ENCODE data around the gene DGCR6L. TPM values are rescaled to one million over a fixed set of nuclear protein-coding genes. Genes with fewer than 3 reads are reported as not detected.
"Not testable (repeated sequence)": the region's sequence is repeated elsewhere in the genome, so short reads cannot be mapped to it uniquely, and the experiment has no call there.

DGCR6L gene
- total RNA-seq, 6 experiments from 2014 or later: 32.6 to 79.9 (median 50.9) TPM

DNA sequence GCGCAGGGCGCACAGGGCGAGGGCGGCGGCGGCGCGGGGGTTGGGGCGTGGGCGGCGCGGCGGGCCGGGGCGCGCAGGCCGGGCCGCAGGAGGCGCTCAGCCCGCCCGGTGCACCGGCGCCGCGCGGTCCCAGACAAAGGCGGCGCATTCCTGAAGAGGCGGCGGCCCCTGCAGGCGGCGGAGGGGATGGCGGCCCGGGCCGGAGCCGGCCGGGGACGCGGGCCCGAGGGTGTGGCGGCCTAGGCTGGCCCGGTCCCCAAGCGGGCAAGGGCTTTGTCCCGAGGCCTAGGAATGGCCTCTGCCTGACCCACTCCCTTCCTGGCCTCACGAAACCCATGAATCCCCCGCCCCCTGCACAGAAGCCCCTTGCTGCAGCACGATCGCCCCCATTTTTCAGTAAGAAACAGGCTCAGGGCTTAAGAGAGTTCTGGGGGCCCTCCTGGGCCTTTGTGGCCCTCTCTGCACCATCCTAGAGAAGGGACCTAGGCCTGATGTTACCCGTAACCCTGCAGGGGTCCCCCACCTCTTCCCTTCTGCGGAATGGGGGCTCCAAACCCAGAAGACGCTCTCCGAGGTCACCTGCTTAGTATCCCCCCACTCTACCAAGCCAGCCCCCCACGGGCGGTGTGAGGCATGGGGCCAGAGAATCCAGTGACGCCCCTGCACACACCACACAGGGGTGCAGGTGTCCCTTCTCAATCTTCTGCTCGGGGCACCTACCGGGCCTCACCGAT lies 51.4 kb downstream of the DGCR6L start, which contains the start of gene RTN4R:
RTN4R (minus strand) TSS at position 40 of the 734 bp plus-strand sequence. CDS start 226 bp downstream, outside the sequence.
- Histone ChIP-seq H3K27me3 (no peaks in the 10 kb centered on the region), H3K27ac (no peak within 1 kb of the TSS), H3K4me3 (peak within 1 kb of the TSS; percentile 48 to 60 (median 53)), H3K4me1 (peaks cover 0 to 15% (median 3%) of the 10 kb centered on the region in 4 donors), H3K36me3 (no peaks in the 10 kb centered on the region), H3K9me3 (no peaks in the 10 kb centered on the region)
- DNase-seq: peak; percentile 70 to 75 (median 73)
- TF ChIP-seq, protein P1, sequence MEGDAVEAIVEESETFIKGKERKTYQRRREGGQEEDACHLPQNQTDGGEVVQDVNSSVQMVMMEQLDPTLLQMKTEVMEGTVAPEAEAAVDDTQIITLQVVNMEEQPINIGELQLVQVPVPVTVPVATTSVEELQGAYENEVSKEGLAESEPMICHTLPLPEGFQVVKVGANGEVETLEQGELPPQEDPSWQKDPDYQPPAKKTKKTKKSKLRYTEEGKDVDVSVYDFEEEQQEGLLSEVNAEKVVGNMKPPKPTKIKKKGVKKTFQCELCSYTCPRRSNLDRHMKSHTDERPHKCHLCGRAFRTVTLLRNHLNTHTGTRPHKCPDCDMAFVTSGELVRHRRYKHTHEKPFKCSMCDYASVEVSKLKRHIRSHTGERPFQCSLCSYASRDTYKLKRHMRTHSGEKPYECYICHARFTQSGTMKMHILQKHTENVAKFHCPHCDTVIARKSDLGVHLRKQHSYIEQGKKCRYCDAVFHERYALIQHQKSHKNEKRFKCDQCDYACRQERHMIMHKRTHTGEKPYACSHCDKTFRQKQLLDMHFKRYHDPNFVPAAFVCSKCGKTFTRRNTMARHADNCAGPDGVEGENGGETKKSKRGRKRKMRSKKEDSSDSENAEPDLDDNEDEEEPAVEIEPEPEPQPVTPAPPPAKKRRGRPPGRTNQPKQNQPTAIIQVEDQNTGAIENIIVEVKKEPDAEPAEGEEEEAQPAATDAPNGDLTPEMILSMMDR (IDR thresholded peaks at IDR 0.05): peak; percentile 50 to 86 (median 63)
- no peak for TF ChIP-seq POLR2A (IDR thresholded peaks at IDR 0.05)
- WGBS (ENCODE audit: insufficient coverage, low coverage, low lambda C conversion rate, missing lambda C conversion rate): 60% methylated on average over 1 of the region's 58 CpGs
- ATAC-seq: peak; percentile 74 to 86 (median 80)
- intact Hi-C loops (cut with DNase I): no loop called here

DNA sequence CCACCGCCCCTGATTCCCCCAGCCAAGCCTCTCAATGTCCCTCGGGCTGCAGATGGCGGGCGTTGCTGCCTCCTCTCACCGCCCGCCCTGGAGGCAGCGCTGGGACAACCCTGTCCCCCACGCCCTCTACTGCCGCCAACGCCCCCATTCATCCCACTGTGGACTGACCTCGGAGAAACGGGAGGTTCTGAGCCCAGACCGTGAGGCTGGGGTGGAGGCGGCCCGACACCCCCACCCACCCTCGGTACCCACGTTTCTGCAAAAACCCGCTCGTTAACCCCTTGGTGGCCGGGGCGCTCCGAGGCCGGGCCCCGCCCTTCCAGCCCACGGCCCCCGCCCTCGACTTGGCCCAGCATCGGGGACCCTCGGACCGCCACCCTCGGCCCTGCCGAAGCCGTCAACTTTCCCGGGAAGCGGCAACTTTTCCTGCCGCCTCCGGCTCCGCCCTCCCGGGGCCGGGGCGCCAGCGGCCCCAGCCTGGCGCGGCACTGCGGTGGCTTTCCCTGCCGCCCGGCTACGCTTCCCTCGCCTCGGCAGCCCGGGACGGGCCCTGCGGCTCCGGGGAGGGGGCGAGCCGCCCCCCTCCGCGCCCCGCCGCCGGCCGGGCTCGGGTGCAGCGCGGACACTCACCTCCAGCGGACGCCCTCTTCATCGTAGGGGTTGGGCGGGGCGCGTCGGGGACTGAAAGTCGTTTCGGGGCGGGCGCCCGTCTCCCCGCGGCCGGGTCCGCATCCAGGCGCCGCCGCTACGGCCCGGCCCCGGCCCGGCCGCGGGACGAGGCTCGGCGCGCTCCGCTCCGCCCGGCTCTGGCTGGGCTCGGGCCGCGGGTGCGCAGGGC lies 52.2 kb downstream of the DGCR6L start:
- ATAC-seq (peak in 2 of 4 donors; percentile 2 to 3), DNase-seq (peak in 1 of 3 donors; percentile 50)
- intact Hi-C loops (cut with DNase I): no loop called here
- H3K36me3 ChIP-seq: no peaks in the 10 kb centered on the region
- peaks cover 0 to 15% (median 3%) of the 10 kb centered on the region in 4 donors for H3K4me1 ChIP-seq
- TF ChIP-seq POLR2A (IDR thresholded peaks at IDR 0.05): no peak
- TF ChIP-seq, protein P1 (IDR thresholded peaks at IDR 0.05): no peak
- H3K27me3 ChIP-seq: no peaks in the 10 kb centered on the region
- H3K27ac ChIP-seq: no peak overlapping the region
- H3K4me3 ChIP-seq: peak overlapping the region; percentile 48 to 60 (median 53)
- H3K9me3 ChIP-seq: no peaks in the 10 kb centered on the region
- no CpG with 5 or more reads among the region's 101 CpGs for WGBS (ENCODE audit: insufficient coverage, low coverage, low lambda C conversion rate, missing lambda C conversion rate)

DNA sequence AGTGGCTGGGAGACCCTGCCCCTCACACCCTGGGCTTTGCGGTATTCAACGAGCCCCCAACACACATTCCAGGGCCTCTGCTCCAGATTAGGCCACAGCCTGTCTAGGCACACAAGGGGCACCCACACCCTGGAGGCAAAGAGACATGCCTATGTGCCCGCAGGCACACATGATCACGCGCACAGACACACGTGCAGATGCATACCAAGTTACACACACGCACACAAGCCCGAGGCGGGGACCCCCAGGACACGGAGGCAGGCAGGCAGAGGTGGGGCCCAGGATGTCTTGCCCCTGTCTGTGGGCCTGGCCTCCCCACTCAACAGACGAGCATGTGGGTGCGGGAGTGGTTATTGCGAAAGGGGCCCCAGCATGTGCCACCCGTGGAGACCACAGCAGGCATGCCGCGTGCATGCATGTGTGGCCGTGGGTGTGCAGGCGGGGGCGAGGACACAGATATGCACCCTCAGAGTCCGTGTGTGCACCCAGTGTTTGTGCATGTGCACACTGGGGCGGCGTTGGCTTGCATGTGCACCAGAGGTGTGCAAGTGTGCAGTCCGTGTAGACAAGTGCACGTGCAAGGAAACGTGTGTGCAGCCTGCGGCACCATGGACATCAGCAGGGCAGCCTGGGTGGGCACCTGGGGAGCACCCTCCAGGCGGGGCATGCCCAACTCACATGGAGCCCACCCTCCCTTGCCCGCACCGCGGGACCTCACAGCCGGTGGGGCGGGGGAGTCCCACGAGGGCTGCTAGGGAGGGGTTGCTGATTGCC lies 53.0 kb downstream of the DGCR6L start:
- ATAC-seq; H3K9me3 ChIP-seq; H3K27me3 ChIP-seq; H3K27ac ChIP-seq; intact Hi-C loops (cut with DNase I); DNase-seq; H3K36me3 ChIP-seq: not testable (repeated sequence)
- H3K4me3 ChIP-seq: peak overlapping the region; percentile 48 to 60 (median 53)
- peaks cover 0 to 15% (median 3%) of the 10 kb centered on the region in 4 donors for H3K4me1 ChIP-seq
- WGBS (ENCODE audit: insufficient coverage, low coverage, low lambda C conversion rate, missing lambda C conversion rate): no CpG with 5 or more reads among the region's 33 CpGs

DNA sequence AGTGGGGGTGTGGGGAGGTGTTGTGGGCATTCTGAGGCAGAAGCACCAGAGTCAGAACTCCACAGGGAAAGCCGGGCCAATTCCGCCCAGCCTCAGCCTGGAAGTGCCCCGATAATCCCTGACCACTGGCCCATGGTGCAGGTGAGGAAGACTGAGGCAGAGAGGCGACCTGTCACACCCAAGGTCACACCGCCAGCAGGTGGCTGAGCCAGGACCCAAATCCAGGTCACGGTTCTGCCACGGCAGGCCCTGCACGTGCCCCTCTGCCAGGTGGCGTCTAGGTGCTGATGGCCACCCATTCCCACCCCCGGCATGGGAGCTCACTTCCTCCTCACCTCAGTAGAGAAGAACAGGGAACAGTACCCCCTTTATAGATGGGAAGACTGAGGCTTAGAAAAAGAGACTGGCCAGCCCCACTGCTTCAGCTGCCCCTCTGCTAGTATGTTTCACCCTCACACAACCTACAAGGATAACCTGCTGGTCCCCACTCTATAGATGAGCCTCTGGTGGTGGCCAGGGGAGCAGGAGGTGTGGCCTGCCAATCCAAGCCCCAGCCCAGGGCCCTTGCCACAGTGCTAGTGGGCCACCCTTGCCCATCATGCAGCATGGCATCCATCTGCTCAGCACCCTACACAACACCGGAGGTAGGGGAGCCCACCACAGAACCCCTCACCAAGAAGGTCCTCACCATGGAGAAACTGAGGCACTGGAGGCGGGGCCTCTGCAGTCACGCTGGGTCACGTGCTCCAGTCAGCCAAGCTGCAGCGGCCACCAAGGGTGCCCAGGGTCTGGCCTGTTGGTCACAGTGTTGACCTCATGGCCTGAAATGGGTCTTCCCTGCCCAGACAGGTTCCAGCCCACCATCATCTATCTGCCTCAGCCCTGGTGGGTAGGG lies 53.8 kb downstream of the DGCR6L start:
- intact Hi-C loops (cut with DNase I); DNase-seq; H3K4me3 ChIP-seq; H3K36me3 ChIP-seq; ATAC-seq; H3K27me3 ChIP-seq; H3K9me3 ChIP-seq; H3K27ac ChIP-seq: not testable (repeated sequence)
- WGBS (ENCODE audit: insufficient coverage, low coverage, low lambda C conversion rate, missing lambda C conversion rate): no CpG with 5 or more reads among the region's 15 CpGs
- peaks cover 0 to 15% (median 3%) of the 10 kb centered on the region in 4 donors for H3K4me1 ChIP-seq
